Middle frontal gyrus (tissue), 1 donor: ENCODE measurements around the gene MYO10.

Source experiments
- DNase-seq: peaks from one replicate; pipeline ENCODE4 v3.0.0-alpha.2; 2015; ENCODE audit warnings: low spot score; ENCODE audit errors: extremely low spot score

MYO10 gene

DNA sequence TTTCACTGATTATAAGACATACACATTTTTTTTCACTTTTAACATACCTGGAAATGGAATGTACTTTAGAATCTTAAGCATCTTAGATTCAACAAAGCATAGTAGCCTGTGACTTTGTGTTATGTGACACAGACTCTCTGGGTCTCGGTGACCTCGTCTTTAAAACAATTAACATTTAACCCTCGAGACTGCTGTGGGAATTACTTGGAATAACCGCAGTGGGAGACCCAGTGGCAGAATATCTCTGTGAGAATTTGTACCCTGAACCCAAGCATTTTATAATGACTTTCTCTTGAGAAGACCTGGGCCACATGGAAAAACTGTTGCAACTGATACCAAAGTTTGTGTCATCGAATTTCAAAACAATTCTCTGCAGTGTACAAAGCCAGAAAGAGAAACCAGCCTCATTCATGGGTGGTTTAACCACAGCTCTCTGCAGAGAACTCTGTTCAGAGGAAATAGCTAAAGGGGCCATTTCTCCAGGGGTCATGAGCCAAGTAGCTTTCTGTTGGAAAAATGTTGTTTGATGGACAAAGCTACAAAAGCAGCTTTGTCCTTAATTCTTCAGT lies 309.3 kb downstream of the MYO10 start:
- no peak for DNase-seq

GRCh38 chr5:16625096-16625495 lies 311.0 kb downstream of the MYO10 start:
- no peak for DNase-seq

GRCh38 chr5:16619136-16619535 lies 317.0 kb downstream of the MYO10 start:
- DNase-seq: no peak

DNA sequence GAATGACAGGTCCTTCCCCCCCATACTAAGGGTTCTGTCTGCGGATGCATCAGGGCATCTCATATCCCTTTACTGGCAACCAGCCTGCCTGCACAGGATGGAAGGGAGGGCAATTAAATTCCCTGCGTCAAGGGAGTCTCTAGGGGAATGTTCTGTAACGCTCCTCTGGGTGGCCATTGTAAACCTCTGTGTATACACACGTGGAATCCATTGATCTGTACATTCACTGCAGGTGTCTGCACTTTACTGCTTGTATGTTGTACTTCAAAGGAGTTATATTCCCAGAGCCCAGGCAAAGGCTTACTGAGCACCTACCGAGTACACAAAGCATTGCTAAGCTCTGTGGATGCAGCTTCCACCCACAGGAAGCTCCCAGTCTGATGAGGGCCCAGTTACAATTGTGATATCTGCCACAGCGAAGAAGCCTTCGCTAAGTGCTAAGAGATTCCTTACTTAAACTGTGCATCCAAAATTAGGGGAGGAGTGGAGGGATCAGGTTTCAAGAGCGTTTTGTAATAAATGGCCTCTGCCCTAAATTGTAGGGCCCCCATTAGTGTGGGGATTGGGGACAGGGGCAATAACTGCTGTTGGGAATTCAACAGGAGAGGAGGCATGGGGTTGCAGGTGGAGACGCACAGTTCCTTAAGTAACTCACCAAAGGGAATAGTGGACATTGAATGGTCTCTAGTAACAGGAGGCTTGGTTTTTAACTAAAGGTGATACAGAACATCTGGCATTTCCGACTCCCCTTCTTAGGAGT lies 317.8 kb downstream of the MYO10 start:
- no peak for DNase-seq

GRCh38 chr5:16617274-16617968 lies 318.7 kb downstream of the MYO10 start:
- DNase-seq: no peak

- no peak for DNase-seq
Observed at GRCh38 chr5:16616536-16617273, 319.4 kb downstream of the MYO10 start, which contains the start of gene RETREG1. TSS of gene RETREG1 (minus strand) at chr5:16616997. CDS start at chr5:16616971, 26 bp downstream.

- DNase-seq: no peak
Observed at GRCh38 chr5:16615741-16616535, 320.1 kb downstream of the MYO10 start.

DNA sequence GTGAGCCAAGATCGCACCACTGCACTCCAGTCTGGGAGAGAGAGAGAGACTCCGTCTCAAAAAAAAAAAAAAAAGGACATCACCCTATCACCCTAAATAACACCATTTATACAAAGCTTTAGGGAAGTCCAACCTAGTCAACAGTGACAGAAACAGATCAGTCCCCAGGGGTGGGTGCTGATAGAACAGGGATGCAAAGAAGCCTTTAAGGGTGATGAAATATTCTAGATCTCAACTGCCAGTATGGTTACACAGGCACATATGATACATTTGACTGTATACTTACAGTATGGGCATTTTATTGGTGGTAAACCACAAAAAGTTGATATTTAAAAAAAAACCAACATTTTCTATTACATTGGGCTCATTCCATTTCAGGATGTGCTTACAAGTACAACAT lies 324.1 kb downstream of the MYO10 start:
- DNase-seq: no peak
